Measurements from ENCODE around the gene RAC3.

Gene RAC3

GRCh38 chr17:81999587-81999975 lies 31.9 kb upstream of the RAC3 start:
- no peak for DNase-seq

- no peak for DNase-seq
Measured at GRCh38 chr17:81999976-82000802, 31.3 kb upstream of the RAC3 start.

- DNase-seq, result no peak
Measured at GRCh38 chr17:82000803-82001570, 30.5 kb upstream of the RAC3 start.

GRCh38 chr17:82001571-82002056 lies 29.9 kb upstream of the RAC3 start:
- no peak for DNase-seq

GRCh38 chr17:82003411-82004381 lies 27.8 kb upstream of the RAC3 start:
- DNase-seq, result peak; percentile 58

GRCh38 chr17:82004517-82005455 lies 26.7 kb upstream of the RAC3 start:
- DNase-seq, result no peak

GRCh38 chr17:82005701-82006348 lies 25.7 kb upstream of the RAC3 start:
- DNase-seq, result no peak

GRCh38 chr17:82006468-82007227 lies 24.8 kb upstream of the RAC3 start:
- no peak for DNase-seq

- DNase-seq, result no peak
Measured at GRCh38 chr17:82007228-82007494, 24.3 kb upstream of the RAC3 start.

- no peak for DNase-seq
Measured at GRCh38 chr17:82007495-82008257, 23.8 kb upstream of the RAC3 start.

GRCh38 chr17:82008258-82008940 lies 23.1 kb upstream of the RAC3 start:
- no peak for DNase-seq

GRCh38 chr17:82008941-82009405 lies 22.5 kb upstream of the RAC3 start:
- no peak for DNase-seq

- DNase-seq, result no peak
Measured at GRCh38 chr17:82009413-82009812, 22.1 kb upstream of the RAC3 start.

- DNase-seq, result no peak
Measured at GRCh38 chr17:82010575-82011525, 20.6 kb upstream of the RAC3 start.

GRCh38 chr17:82011617-82012187 lies 19.8 kb upstream of the RAC3 start:
- no peak for DNase-seq

- DNase-seq, result no peak
Measured at GRCh38 chr17:82012261-82012639, 19.2 kb upstream of the RAC3 start.

GRCh38 chr17:82012640-82013295 lies 18.7 kb upstream of the RAC3 start:
- DNase-seq, result no peak
